ENCODE measurements around the gene MORF4L2.

The MORF4L2 gene

DNA sequence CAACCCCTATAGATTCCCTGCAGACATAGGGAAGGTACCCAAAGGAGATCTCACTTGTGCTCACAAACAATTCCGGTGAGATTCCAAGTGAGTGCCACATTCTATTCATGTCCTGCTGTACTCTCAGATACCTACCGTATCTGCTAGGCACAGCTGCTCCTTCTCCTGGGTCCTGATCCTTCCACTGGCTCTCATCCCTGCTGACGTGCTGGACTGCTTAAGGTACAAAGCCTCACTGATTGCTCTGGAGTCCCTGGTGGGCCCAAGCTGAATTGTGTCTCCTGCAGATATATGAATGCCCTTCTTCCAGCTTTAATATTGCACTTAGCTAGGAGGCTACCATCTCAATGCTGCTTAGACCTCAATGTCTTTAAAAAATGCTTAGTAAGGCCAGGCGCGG is 55.4 kb downstream of the MORF4L2 start:
- no peak for FAIRE-seq

DNA sequence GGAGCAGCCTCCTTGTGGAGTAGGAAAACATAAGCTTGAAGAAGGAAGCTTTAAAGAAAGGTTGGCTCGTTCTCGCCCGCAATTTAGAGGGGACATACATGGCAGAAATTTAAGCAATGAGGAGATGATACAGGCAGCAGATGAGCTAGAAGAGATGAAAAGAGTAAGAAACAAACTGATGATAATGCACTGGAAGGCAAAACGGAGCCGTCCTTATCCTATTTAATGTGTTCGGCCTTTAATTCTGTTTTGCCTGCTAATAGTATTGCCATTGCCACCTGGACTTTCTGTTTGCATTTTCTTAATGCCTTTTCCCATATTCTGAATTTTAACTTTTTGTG is 56.4 kb downstream of the MORF4L2 start:
- no peak for FAIRE-seq

DNA sequence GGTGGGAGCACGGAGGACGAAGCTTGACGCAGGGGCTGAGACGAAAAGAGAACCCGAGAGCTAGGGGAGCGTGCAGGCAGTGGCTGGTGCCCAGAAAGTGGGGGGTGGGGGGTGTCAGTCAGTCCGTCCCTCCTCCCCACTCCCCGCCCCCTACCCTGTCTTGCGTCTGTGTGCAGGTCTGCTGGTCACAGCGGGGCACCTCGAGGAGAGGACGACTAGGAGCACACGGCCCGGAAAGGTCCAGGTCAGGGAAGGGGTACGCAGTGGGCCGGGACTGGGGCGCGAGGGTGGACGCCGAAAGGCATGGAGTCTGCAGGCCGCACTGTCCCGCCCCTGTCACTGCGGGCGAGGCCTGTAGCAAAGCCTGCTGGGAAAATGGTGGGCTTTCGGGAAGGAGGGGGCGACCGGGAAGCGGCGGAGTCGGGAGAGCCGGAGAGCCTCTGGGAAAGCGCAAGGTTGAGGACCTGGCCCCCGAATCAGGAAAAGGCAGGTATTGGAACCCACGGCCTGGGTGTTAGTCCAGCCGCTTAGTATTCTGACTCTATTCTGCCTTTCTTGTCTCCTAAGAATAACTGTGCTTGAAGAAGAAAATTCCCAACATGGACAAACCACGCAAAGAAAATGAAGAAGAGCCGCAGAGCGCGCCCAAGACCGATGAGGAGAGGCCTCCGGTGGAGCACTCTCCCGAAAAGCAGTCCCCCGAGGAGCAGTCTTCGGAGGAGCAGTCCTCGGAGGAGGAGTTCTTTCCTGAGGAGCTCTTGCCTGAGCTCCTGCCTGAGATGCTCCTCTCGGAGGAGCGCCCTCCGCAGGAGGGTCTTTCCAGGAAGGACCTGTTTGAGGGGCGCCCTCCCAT is 57.0 kb downstream of the MORF4L2 start:
- no peak for FAIRE-seq

DNA sequence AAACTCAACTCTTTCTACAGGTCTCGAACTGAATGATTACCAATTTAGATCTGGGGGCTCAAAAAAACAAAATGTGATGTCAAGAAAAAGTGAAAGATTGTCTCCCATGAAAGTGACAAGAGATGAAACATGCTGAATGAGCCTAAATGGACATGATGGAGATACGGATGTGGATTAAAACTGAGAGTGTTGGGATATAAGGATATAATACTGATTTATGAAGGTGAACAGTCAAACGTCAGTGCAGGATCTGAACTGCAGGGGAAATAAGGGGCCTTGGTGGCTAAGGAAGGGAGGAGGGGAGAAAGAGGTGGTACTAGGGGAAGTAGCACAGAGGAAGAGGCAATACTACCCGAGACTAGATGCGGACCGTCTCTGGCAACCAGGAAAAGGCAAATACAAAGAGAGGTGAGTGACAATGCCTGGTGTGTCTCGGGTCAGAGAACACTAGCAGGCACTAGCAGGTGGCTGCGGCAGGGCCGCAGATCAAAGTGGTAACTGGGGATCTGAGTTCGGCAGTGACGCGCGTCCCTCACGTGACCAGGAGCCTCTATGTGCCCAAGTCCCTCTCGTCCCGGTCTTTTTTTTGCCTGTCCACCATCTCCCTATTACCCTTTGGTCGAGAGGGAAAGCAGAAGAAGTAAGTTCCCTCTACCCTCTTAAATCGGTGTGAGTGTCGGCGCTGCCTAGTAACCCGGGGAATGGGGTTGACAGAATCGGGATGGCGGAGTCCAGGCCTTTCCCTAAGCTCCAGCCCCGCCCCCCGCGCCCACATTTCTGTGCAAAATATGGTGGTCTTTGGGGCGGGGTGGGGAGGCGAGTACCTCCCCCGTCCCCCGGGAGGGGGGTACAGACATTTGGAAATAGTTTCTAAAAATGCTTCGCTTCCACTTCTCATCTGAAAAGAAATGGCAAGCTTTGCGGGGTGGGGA is 57.8 kb downstream of the MORF4L2 start, which contains the start of gene TCEAL1:
TSS of gene TCEAL1 (plus strand) at position 590 of the 932 bp plus-strand sequence. CDS start 942 bp downstream, outside the sequence.
- no peak for FAIRE-seq

DNA sequence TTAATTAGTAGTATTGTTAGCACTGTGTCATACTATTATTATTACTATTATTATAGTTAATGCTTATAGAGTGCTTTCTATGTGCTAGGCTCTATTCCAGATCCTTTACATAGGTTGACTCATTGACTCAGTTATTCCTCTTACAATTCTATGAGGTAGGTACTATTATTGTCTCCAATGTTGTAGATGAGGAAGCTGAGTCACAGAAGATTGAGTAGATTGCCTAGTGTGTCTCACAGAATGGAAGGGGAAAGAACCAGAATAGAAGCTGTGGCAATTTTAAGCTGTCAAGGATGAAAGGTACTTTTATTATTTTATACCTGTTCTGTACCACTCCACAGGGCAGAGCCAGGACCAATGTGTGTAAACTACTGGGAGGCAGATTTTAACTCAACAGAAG is 59.6 kb downstream of the MORF4L2 start:
- no peak for FAIRE-seq

Measured in islet of Langerhans (tissue), 1 donor.